GM21381 (cell line): ENCODE measurements around the gene DLGAP5.

Experiments used
- ATAC-seq: cut with Tn5 transposase; IDR thresholded peaks from one replicate; pipeline ENCODE4 v1.9.1; 2021; ENCODE audit warnings: mild to moderate bottlenecking, moderate library complexity; ENCODE audit not compliant: unreplicated experiment

Gene DLGAP5, protein sequence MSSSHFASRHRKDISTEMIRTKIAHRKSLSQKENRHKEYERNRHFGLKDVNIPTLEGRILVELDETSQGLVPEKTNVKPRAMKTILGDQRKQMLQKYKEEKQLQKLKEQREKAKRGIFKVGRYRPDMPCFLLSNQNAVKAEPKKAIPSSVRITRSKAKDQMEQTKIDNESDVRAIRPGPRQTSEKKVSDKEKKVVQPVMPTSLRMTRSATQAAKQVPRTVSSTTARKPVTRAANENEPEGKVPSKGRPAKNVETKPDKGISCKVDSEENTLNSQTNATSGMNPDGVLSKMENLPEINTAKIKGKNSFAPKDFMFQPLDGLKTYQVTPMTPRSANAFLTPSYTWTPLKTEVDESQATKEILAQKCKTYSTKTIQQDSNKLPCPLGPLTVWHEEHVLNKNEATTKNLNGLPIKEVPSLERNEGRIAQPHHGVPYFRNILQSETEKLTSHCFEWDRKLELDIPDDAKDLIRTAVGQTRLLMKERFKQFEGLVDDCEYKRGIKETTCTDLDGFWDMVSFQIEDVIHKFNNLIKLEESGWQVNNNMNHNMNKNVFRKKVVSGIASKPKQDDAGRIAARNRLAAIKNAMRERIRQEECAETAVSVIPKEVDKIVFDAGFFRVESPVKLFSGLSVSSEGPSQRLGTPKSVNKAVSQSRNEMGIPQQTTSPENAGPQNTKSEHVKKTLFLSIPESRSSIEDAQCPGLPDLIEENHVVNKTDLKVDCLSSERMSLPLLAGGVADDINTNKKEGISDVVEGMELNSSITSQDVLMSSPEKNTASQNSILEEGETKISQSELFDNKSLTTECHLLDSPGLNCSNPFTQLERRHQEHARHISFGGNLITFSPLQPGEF

DNA sequence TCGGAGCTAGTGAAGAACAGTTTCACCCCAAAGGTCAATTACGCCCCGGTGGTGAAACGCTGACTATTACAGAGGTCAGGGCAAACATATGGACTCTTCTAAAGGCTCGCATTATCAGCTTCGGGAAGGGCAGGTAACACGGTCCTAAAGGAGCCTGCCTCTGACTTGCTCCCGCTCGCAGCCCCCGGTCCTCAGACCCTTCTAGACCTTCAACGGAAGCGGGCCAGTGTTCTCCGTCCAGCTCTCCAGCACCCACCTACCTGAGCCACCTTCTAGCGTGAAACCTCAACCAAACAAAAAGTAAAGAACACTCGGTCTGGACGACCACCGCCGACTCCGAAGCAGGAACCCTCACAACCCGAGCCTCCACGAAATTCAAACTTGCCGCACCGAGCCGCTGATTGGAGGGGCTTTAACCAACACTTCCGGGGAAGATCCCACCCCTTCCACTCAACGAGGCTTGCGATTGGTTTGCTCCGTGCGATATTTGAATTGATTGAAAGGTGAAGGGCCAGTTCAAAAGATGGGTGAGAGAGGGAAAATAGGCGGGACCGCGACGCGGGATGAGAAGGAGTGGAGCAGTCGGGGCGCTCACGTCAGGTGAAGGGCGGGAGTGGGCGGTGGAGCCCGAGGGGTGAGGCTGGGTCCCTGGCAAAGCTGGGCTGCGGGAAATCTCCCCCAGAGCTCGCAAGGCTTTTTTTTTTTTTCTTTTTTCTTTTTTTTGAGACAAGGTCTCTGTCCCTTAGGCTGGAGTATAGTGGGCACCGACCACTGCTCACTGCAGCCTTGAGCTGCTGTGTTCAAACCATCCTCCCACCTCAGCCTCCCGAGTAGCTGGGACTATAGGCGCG lies at the start of gene DLGAP5:
Gene DLGAP5 (minus strand): TSS at position 383 of the 851 bp plus-strand sequence. CDS start 2,406 bp downstream, outside the sequence.
- peak; percentile 97 for ATAC-seq

DNA sequence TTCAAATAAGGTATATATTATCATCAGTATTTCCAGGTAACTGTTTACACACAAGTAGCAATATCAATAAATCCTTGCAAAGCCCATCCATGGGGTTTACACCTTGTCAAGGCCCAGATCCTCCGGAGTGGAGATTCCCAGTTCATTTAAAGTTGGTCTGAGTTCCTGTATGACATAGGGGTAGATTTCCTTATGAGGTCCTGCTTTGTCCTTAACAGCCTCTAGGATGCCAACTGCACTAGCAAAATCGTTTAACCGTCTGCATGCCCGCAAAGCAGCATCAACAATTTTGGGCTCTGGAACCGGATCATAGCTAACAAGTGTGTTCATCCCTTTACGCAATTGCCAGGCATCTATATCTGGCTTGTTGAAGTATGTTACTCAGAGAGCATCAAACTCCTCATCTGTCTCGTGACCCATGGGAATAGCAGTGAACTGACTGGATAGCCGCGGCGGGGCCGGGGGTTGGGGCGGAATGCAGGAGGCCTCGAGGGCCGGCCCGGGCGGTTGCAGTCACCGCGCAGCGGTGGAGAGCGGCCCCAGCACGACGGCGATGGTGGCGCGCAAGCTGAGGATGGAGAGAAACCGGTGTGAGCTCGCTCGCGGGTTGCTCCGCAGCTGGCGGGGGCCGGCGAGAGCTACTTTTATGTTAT lies 49.3 kb upstream of the DLGAP5 start:
- ATAC-seq = no peak

GRCh38 chr14:55239320-55239719 lies 47.9 kb upstream of the DLGAP5 start:
- ATAC-seq = no peak

- no peak for ATAC-seq
Observed at GRCh38 chr14:55238019-55238680, 46.8 kb upstream of the DLGAP5 start.

DNA sequence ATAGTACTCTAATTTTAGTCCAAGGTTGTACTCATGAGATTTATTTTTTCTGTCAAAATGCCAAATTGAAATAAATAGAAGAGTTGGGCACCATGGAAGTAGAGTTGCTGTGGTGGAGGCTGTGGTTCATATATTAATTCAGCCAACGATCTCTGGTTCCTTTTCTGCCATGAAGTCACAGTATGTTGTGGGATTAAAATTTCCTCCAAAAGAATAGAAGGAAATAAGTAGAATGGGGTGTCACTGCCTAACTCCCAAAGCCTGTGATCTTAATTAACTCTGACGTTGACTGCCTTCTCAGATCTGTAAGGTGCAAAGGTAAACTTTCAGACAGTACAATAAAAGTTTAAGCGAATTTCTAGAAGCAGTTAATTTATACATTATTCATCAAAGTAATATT lies 42.2 kb upstream of the DLGAP5 start:
- no peak for ATAC-seq

- ATAC-seq = no peak
Observed at GRCh38 chr14:55228261-55228660, 36.9 kb upstream of the DLGAP5 start.

GRCh38 chr14:55223364-55223763 lies 32.0 kb upstream of the DLGAP5 start:
- no peak for ATAC-seq

- ATAC-seq = no peak
Observed at GRCh38 chr14:55221968-55222367, 30.6 kb upstream of the DLGAP5 start.

DNA sequence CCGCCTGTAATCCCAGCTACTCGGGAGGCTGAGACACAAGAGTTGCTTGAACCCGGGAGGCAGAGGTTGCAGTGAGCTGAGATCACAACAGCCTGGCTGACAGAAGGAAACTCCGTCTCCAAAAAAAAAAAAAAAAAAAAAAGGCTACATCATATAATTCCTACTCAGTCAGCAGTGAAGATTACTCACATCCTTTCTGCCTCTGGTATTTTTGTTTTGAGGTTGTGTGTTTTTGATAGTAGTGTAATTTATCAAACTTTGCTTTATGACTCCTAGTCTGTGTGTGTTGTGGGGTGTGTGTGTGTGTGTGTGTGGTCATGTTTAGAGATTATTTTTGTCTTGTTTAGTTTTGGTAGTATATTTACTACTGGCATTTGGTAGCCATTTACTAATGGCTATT lies 29.8 kb upstream of the DLGAP5 start:
- ATAC-seq = no peak

GRCh38 chr14:55220230-55220629 lies 28.8 kb upstream of the DLGAP5 start:
- no peak for ATAC-seq

DNA sequence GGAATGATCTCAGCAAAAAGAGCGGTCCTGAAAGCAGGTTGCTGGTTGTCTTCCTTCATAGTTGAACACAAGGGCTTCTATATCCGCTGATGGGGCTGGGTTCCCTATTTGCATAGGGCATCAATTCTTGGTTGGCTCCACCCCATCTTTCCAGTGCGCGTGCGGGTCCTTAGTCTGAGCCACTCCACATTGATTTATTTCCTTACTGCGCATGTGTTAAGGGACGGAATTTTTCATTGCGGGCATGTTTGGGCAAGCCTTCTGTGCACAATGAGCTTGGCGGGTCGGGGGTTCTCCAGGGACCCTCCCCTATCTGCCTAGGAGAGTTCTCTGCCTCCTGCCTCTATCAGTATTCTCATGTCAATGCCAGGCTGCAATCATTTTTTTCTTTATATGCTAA lies 21.2 kb upstream of the DLGAP5 start:
- no peak for ATAC-seq

GRCh38 chr14:55207832-55208231 lies 16.4 kb upstream of the DLGAP5 start:
- ATAC-seq = no peak

DNA sequence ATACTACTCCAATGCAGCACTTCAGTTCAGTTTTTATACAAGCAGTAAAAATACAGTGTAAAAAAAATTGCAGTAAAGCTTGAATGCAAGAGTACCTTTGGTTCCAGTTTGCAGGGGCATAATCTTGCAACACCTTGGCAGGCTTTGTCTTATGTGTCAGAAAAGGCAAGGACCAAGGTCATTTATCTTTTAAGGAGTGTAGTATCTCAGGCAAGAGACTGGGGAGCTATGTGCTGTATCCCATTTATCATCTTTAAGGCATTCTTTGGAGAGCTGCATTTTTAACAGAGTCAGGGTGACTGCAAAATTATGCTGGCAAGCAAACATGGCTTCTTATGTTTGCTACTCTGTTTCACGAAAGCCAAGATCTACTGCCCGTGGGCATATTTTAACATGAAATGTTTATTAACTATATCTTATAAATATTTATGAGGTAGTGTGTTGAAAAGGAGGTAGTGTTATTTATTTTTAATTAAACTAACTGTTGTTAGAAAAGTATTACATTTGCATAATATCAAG lies 14.8 kb upstream of the DLGAP5 start:
- ATAC-seq = no peak

- no peak for ATAC-seq
Observed at GRCh38 chr14:55201219-55202101, 10.1 kb upstream of the DLGAP5 start.

GRCh38 chr14:55200651-55201050 lies 9.3 kb upstream of the DLGAP5 start:
- ATAC-seq = no peak

DNA sequence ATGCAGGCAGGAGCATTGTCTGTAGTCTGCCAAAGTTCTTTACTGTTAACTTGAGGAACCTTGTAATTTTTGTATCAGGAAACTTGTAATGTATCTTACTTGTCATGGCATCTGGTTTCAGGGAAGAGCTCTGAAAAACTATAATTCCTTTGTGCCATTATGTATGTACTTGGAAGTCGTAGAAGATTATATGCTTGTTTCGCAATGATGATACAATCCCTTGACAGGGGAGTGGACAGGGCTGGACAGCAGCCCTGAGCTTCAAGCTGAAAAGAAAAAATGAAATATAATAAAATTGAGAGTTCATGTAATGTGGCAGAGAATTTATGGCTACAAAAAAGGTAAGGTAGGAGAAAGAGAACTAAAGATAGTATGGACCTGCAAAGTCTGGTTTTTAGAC lies 7.4 kb upstream of the DLGAP5 start:
- ATAC-seq = no peak

DNA sequence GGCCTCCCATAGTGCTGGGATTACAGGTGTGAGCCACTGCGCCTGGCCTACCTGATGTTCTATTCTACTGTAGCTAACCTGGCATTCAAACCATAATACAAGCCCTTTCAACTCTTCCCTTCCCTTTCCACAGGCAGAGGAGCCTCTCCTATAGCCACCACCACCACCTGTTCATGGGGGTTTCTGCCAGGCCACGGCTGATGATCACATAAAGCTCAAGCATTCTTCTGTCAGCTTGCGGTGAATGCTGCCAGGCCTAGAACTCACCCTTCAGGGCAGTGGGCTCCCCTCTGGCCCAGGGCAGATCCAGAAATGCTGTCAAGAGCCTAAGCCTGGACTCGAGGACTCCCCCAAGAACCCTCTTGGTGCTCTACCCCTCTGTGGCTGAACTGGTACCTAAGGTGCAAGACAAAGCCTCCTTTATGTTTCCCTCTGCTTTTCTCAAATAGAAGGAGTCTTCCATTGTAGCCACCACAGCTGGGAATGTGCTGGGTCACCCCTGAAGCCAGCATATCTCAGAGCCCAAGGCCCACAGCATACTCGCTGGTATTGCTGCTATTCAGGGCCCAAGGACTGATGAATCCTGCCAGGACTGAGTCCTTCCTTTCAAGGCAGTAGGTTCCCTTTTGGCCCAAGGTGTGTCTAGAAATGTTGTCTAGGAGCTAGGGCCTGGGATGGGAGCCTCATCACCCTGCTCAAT lies 3.4 kb upstream of the DLGAP5 start:
- no peak for ATAC-seq

DNA sequence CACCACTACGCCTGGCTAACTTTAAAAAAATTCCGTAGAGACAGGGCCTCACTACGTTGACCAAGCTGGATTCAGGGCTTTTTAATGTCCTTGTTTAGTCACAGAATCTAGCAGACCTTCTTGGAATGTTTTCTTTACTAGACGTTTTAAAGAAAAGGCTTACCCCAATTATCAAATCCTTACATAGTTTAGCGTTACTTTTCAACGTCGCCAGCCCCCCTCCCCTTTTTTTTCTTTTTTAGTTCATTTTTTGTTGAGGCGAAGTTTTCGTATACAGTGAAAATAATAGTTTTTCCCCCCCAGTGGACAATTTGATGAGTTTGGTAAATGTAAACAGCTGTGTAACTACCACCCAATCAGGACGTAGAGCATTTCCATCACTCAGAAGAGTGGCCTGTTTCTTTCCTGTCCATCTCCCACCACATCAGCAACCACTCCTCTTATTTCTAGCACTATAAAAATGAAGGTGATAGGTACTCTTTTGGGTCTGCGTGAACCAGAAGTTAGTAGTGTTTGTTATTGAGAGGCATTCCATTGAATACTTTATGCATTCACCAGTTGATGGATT lies 753 bp upstream of the DLGAP5 start:
- no peak for ATAC-seq
